Endothelial cell of umbilical vein (primary cell): ENCODE results near the gene CLDN2.

Experiments used
- CTCF ChIP-seq, 2 donors: IDR thresholded peaks; 1 replicate in 1 of 2; 2 replicates in 1 of 2; pipeline ENCODE4 v1.5.1; 2011; ENCODE audit warnings: low read length in 2 of 2, mild to moderate bottlenecking in 2 of 2, moderate library complexity in 2 of 2, control low read depth in 1 of 2, inconsistent platforms in 1 of 2, low read depth in 1 of 2; ENCODE audit not compliant: insufficient read depth in 1 of 2; ENCODE audit errors: extremely low read depth in 1 of 2
- GATA2 ChIP-seq: IDR thresholded peaks from 2 replicates; pipeline ENCODE4 v1.7.0; 2011; ENCODE audit warnings: low read depth, mild to moderate bottlenecking, moderate library complexity, mixed read lengths, low read length; ENCODE audit not compliant: insufficient read length, insufficient read depth
- POLR2A ChIP-seq: IDR thresholded peaks from 2 replicates; pipeline ENCODE4 v1.6.1; 2012; ENCODE audit warnings: low read depth, mild to moderate bottlenecking, control low read depth, low read length
- POLR2AphosphoS5 ChIP-seq: IDR thresholded peaks from 2 replicates; pipeline ENCODE4 v1.6.1; 2012; ENCODE audit warnings: low read depth, mild to moderate bottlenecking, control low read depth, low read length, moderate library complexity; ENCODE audit not compliant: insufficient read depth

- TF ChIP-seq POLR2AphosphoS5 (no peak), CTCF (IDR thresholded peaks at IDR 0.05; ENCODE audit: extremely low read depth in 1 of 2, insufficient read depth in 1 of 2, low read depth in 1 of 2, low read length in 2 of 2) (peak in 1 of 2 donors; percentile 13), GATA2 (no peak), POLR2A (no peak)
Measured at GRCh38 chrX:106952988-106953387, 32.8 kb downstream of the CLDN2 start.
